Subcutaneous abdominal adipose tissue (tissue), 5 donors: ENCODE results near the gene HLA-DQB1.
"Not testable (repeated sequence)": the region's sequence is repeated elsewhere in the genome, so short reads cannot be mapped to it uniquely, and the experiment has no call there.

Experiments used
- H3K27ac ChIP-seq: one replicate; pipeline ENCODE4 v1.7.0; 2013; ENCODE audit warnings: low read depth, mild to moderate bottlenecking, inconsistent platforms, low read length, moderate library complexity
- H3K27me3 ChIP-seq, 5 donors: one replicate each; pipeline ENCODE4 v1.7.0; 2013; ENCODE audit warnings: low read length in 5 of 5, inconsistent platforms in 1 of 5; ENCODE audit not compliant: control insufficient read depth in 5 of 5, insufficient read depth in 4 of 5
- H3K36me3 ChIP-seq, 5 donors: one replicate each; pipeline ENCODE4 v1.7.0; 2013; ENCODE audit warnings: low read length in 5 of 5; ENCODE audit not compliant: control insufficient read depth in 5 of 5, insufficient read depth in 5 of 5
- H3K4me1 ChIP-seq, 5 donors: one replicate each; pipeline ENCODE4 v1.7.0; 2013; ENCODE audit warnings: low read length in 5 of 5, mild to moderate bottlenecking in 3 of 5, moderate library complexity in 1 of 5; ENCODE audit not compliant: control insufficient read depth in 5 of 5, insufficient read depth in 5 of 5
- H3K4me3 ChIP-seq, 5 donors: one replicate each; pipeline ENCODE4 v1.7.0; 2013; ENCODE audit warnings: low read length in 5 of 5, low read depth in 1 of 5
- H3K9ac ChIP-seq, 5 donors: one replicate each; pipeline ENCODE4 v1.7.0; 2013; ENCODE audit warnings: low read length in 5 of 5, mild to moderate bottlenecking in 4 of 5, moderate library complexity in 3 of 5
- H3K9me3 ChIP-seq, 5 donors: one replicate each; pipeline ENCODE4 v1.7.0; 2013; ENCODE audit warnings: low read length in 5 of 5; ENCODE audit not compliant: control insufficient read depth in 5 of 5
- donor health status: healthy.
- donor health status: healthy.
- donor health status: healthy.
- donor health status: healthy.
- donor health status: healthy.

The HLA-DQB1 gene

DNA sequence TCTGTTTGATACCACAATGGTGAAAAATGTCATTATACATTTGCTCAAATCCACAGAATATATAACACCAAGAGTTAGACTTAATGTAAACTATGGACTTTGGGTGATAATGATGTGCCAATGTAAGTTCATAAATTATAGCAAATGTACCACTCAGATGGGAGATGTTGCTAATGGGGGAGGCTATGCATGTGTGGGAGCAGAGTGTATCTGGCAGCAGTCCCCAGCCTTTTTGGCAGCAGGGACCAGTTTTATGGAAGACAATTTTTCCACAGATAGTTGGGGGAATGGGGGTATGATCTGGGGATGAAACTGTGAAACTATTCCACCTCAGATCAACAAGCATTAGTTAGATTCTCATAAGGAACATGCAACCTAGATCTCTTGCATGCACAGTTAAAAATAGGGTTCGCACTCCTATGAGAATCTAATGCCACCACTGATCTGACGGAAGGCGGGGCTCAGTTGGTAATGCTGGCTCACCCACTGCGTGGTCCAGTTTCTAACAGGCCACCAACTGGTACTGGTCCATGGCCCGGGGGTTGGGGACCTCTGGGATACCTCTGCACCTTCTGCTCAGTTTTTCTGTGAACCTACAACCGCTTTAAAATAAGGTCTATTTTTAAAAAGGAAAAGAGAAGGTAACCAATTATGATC lies 21.3 kb downstream of the HLA-DQB1 start:
- no peak overlapping the region for H3K27ac ChIP-seq
- no peaks in the 10 kb centered on the region for H3K4me1 ChIP-seq
- no peaks in the 10 kb centered on the region for H3K27me3 ChIP-seq
- peaks cover 0 to 2% (median 0%) of the 10 kb centered on the region in 5 donors for H3K36me3 ChIP-seq
- H3K9me3 ChIP-seq, result no peaks in the 10 kb centered on the region
- no peak overlapping the region for H3K4me3 ChIP-seq
- H3K9ac ChIP-seq, result no peak overlapping the region

DNA sequence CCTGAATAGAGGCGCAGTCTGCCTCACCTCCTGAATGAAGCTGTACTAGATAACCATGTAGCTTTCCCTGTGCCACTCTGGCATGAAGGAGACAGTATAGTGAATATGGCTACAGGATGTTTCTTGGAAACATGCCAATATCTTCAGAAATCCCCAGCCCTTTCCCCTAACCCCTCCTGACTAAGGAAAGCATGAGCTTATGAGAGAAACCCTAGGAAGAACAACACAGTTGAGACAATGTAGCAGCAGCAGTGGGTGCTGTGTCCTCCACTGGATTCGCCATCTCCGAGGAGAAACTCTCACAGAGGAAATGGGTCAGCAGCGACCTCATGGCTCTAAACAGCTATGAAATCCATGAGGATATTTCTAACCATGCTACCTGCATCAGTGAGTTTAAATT lies 22.6 kb downstream of the HLA-DQB1 start:
- no peak overlapping the region for H3K27ac ChIP-seq
- no peaks in the 10 kb centered on the region for H3K4me1 ChIP-seq
- no peaks in the 10 kb centered on the region for H3K27me3 ChIP-seq
- no peak overlapping the region for H3K9ac ChIP-seq
- H3K4me3 ChIP-seq, result no peak overlapping the region
- no peaks in the 10 kb centered on the region for H3K9me3 ChIP-seq
- peaks cover 0 to 2% (median 0%) of the 10 kb centered on the region in 5 donors for H3K36me3 ChIP-seq

DNA sequence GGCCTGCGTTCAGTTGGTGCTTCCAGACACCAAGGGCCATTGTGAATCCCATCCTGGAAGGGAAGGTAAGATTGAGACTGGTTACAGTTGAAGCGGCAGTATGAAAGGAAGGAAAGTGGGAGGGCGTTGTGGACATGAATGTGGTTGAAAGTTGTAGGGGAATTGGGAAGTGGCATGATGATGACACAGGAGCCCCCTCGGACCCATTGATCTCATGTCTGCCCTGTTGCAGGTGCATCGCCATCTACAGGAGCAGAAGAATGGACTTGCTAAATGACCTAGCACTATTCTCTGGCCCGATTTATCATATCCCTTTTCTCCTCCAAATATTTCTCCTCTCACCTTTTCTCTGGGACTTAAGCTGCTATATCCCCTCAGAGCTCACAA lies 23.7 kb downstream of the HLA-DQB1 start:
- Histone ChIP-seq H3K27me3 (no peaks in the 10 kb centered on the region), H3K36me3 (peaks cover 0 to 2% (median 0%) of the 10 kb centered on the region in 5 donors), H3K4me1 (no peaks in the 10 kb centered on the region), H3K4me3 (no peak overlapping the region), H3K9me3 (no peaks in the 10 kb centered on the region), H3K27ac (no peak overlapping the region), H3K9ac (no peak overlapping the region)

DNA sequence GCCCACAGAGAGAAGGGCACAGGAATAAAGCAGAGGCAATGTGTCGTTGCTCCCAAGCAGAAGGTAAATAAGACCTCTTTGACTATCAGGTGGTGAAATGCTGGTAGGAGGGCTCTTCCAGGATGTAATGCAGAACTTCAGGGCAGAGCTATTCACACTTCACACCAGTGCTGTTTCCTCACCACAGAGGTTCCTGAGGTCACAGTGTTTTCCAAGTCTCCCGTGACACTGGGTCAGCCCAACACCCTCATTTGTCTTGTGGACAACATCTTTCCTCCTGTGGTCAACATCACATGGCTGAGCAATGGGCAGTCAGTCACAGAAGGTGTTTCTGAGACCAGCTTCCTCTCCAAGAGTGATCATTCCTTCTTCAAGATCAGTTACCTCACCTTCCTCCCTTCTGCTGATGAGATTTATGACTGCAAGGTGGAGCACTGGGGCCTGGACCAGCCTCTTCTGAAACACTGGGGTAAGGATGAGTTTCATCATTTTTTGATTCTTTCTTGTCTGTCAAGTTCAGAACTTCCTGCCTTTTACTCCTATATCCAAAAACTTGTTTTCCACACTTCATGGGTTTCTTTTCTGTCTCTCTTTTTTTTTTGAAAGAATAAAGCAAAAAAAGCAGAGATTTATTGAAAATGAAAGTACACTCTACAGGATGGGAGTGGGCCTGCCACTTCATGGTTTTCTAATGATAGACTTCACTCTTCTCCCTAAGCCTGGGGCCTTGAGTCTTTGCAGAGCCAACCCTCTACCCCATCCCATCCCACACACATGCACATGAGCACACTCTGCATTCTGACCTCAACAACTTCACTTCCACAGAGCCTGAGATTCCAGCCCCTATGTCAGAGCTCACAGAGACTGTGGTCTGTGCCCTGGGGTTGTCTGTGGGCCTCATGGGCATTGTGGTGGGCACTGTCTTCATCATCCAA lies 24.4 kb downstream of the HLA-DQB1 start:
- H3K9me3 ChIP-seq, H3K36me3 ChIP-seq, H3K27ac ChIP-seq, H3K27me3 ChIP-seq, H3K4me3 ChIP-seq, H3K4me1 ChIP-seq, H3K9ac ChIP-seq: not testable (repeated sequence)

DNA sequence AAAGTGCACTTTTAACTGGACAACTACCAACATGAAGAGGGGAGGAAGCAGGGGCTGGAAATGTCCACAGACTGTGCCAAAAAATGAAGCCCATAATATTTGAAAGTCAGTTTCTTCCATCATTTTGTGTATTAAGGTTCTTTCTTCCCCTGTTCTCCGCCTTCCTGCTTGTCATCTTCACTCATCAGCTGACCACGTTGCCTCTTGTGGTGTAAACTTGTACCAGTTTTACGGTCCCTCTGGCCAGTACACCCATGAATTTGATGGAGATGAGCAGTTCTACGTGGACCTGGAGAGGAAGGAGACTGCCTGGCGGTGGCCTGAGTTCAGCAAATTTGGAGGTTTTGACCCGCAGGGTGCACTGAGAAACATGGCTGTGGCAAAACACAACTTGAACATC lies 25.3 kb downstream of the HLA-DQB1 start:
- Histone ChIP-seq H3K9me3 (no peaks in the 10 kb centered on the region), H3K27ac (no peak overlapping the region), H3K9ac (no peak overlapping the region), H3K36me3 (peaks cover 0 to 2% (median 0%) of the 10 kb centered on the region in 5 donors), H3K4me1 (no peaks in the 10 kb centered on the region), H3K27me3 (no peaks in the 10 kb centered on the region), H3K4me3 (no peak overlapping the region)

DNA sequence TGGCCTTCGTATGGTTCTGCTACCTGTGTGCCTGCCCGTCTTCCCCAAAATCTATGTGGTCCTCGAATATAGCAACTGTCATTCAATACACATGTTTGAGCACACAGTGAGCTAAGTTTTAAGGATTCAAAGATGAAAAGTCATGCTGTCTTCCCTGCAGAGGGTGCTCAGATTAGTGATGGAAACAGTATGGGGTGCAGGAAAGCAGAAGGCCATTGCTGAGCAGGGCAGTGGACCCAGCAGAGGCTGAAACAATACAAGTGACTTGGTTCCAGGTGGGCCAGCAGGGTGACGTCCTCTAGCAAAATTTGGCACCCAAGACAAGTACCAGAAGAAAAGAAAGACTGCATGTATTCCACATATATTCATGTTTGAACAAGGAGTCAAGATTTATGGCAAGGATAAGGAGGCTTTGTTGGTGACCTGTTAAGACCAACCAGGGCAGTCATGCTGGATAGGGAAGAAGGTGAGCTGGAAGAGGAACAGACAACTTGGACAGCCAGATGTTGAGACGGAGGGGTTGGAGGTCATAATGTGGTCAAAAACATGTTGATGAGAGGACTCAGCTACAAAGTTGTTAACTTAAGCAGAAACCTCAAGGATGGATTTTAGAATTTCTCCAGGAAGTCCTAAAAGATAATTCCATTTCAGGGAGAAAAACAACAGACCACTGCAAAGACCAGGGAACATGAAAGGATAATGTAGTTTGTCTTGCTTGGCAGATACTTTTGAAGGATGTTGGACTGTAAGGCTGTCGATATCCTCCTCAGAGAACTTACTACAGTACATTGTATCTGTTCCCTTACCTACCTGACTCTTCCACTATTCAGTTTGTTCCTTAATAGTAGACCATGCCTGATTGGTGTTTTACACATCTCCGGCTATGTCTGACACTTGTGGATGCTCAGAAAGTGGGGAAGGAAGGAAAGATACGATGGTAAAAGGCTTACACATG lies 26.7 kb downstream of the HLA-DQB1 start:
- Histone ChIP-seq H3K4me1 (no peaks in the 10 kb centered on the region), H3K9ac (no peak overlapping the region), H3K36me3 (peaks cover 0 to 2% (median 0%) of the 10 kb centered on the region in 5 donors), H3K27me3 (no peaks in the 10 kb centered on the region), H3K27ac (no peak overlapping the region), H3K4me3 (no peak overlapping the region), H3K9me3 (no peaks in the 10 kb centered on the region)

DNA sequence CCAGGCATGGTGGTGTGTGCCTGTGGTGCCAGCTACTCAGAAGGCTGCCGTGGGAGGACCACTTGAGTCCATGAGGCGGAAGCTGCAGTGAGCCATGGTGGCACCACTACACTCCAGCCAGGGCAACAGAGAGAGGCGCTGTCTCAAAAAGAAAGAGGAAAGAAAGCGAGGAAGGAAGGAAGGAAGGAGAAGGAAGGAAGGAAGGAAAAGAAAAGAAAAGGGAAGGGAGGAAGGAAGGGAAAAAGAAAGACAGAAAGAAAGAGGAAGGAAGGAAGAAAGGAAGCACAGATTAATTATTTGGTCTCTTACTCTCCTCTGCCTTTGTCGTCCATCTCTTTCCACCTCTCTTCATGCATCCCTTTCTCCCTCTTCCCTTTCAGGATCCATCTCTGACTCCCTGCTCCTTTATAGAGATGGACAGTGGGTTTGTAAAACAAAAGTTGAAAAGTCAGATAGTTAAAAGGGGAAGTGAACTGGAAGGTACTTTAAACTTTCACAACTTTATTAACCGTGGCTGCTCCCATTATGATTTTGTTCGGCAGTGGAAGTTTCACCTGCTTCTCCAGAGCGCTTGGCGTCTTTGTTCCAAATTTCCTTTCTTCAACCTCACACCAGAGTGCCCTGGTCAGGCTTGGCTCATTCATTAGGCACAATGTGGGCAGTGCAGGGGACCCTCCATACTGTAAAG lies 27.8 kb downstream of the HLA-DQB1 start:
- Histone ChIP-seq H3K9me3 (no peaks in the 10 kb centered on the region), H3K27ac (no peak overlapping the region), H3K36me3 (peaks cover 0 to 2% (median 0%) of the 10 kb centered on the region in 5 donors), H3K4me3 (no peak overlapping the region), H3K27me3 (no peaks in the 10 kb centered on the region), H3K4me1 (no peaks in the 10 kb centered on the region), H3K9ac (no peak overlapping the region)

DNA sequence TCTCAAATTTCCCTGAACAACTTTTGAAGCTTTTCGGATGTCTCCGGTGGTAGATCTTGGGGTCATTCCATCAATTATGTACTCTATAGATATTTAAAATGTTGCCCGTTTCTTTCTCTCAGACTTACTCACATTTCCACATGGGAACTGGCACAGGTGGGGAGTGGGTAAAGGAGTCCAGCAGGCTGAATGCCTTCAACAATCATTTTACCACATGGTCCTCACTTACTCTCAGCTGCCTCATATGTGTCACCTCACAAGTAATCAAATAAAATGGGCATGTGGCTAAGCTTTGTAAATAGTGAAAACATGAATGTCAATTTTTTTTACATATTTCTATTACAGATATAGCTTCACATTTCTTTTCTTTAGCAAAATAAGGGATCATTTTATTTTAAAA lies 28.6 kb downstream of the HLA-DQB1 start:
- no peak overlapping the region for H3K9ac ChIP-seq
- peaks cover 0 to 2% (median 0%) of the 10 kb centered on the region in 5 donors for H3K36me3 ChIP-seq
- H3K4me3 ChIP-seq, result peak overlapping the region in 3 of 5 donors; percentile 22 to 38 (median 37)
- H3K4me1 ChIP-seq, result no peaks in the 10 kb centered on the region
- no peak overlapping the region for H3K27ac ChIP-seq
- H3K27me3 ChIP-seq, result no peaks in the 10 kb centered on the region
- H3K9me3 ChIP-seq, result no peaks in the 10 kb centered on the region

DNA sequence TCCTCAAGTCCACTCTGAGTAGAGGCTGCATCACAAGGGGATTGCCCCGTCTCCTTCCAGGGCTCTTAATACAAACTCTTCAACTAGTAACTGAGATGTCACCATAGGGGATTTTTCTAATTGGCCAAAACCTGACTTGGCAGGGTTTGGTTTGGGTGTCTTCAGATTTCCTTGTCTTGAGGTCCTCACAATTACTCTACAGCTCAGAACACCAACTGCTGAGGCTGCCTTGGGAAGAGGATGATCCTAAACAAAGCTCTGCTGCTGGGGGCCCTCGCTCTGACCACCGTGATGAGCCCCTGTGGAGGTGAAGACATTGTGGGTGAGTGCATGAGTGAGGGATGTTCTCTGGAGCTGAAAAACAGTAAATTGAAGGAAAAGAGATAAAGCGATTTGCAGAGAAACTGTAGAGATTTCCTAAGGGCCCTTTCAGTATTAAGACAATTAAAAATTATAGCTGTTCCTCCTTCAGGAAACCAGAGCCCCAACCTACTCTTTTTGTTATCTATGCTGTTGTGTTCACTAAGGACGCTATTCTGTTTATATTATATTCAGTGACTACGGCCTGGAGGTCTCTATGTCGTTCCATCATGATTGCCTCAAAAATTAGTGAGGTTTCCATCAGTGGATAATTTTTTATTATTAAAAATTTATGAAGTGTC lies 29.1 kb downstream of the HLA-DQB1 start, which contains the start of gene HLA-DQA1:
Gene HLA-DQA1, plus strand, starts transcription at position 188 of the 662 bp plus-strand sequence. Its CDS starts 53 bp downstream, at position 241.
- no peaks in the 10 kb centered on the region for H3K9me3 ChIP-seq
- peaks cover 0 to 2% (median 0%) of the 10 kb centered on the region in 5 donors for H3K36me3 ChIP-seq
- H3K4me3 ChIP-seq, result peak within 1 kb of the TSS in 3 of 5 donors; percentile 37 to 42 (median 38)
- H3K27ac ChIP-seq, result no peak within 1 kb of the TSS
- peak within 1 kb of the TSS in 1 of 5 donors; percentile 25 for H3K9ac ChIP-seq
- no peaks in the 10 kb centered on the region for H3K27me3 ChIP-seq
- no peaks in the 10 kb centered on the region for H3K4me1 ChIP-seq
